ENCODE data around the gene PIGB. TPM values are rescaled to one million over a fixed set of nuclear protein-coding genes. Genes with fewer than 3 reads are reported as not detected.
A peak's percentile ranks its signal among the peaks of the same experiment; 100 is the strongest.

Gene PIGB
- total and polyA plus RNA-seq, 2 of the 13 experiments (the other 11 are each of a cell fraction or from before 2014, with no cell fraction given): 14.5 to 19.1 TPM

GRCh38 chr15:55319537-55320237 is 665 bp downstream of the PIGB start:
- intact Hi-C loops (cut with micrococcal nuclease; ENCODE audit: unreplicated experiment): loop anchor here (5.0 kb wide), 2 partner anchors 88 to 118 kb away; partner anchors contain the start of genes CCPG1 and PIERCE2
- H3K27ac ChIP-seq (ENCODE audit: extremely low read length, insufficient read depth, low read length): peak overlapping the region; percentile 93
- ATAC-seq (no peak), FAIRE-seq (no peak), DNase-seq (ENCODE audit: low spot score) (no peak)
- in situ Hi-C loops (cut with HindIII; ENCODE audit: extremely low pct_ligation_motif_present, low pct_unique_long_range_greater_than_20kb): no loop called here
- H2AFZ ChIP-seq (ENCODE audit: low read length): peak overlapping the region; percentile 72
- CTCF ChIA-PET (ENCODE audit: low intra/inter-chr PET ratio, low total read pairs): no interaction called here
- peak overlapping the region; percentile 66 to 91 (median 76) for H3K4me3 ChIP-seq (replicated peaks in 1 of 3; ENCODE audit: insufficient read depth in 1 of 3, low read depth in 2 of 3, low read length in 3 of 3)
- peaks cover 24% of the 10 kb centered on the region for H3K79me2 ChIP-seq (ENCODE audit: insufficient read depth, low read length)
- H4K20me1 ChIP-seq (ENCODE audit: insufficient read depth, low read length): no peaks in the 10 kb centered on the region
- TSS peak; percentile 82 for BruUV-seq (replicated peaks)
- H3K9me3 ChIP-seq (ENCODE audit: low read length): no peaks in the 10 kb centered on the region
- no peaks in the 10 kb centered on the region for H3K36me3 ChIP-seq (replicated peaks in 1 of 2; ENCODE audit: control insufficient read depth in 1 of 2, insufficient read depth in 2 of 2, low read length in 2 of 2)
- peak overlapping the region; percentile 65 for H3K4me2 ChIP-seq (ENCODE audit: low read depth, low read length)
- peaks cover 21% of the 10 kb centered on the region for H3K4me1 ChIP-seq (ENCODE audit: insufficient read depth, low read length)
- POLR2A ChIA-PET: interaction anchor here (0.9 to 2.3 kb wide), 6 partner anchors 14 to 122 kb away, joined by 3 to 30 read pairs (median 5); partner anchors contain the start of genes CCPG1, PIERCE2 and RSL24D1
- peak overlapping the region; percentile 91 for H3K9ac ChIP-seq (ENCODE audit: insufficient read depth, low read depth, low read length)
- H3K27me3 ChIP-seq (ENCODE audit: control insufficient read depth in 1 of 2, insufficient read depth in 2 of 2, low read length in 2 of 2): no peaks in the 10 kb centered on the region
- 33% methylated on average over 4 of the region's 4 CpGs for WGBS (ENCODE audit: low lambda C conversion rate)
- TF ChIP-seq ZNF331 (CRISPR knock-in tag; IDR thresholded peaks at IDR 0.05) (no peak), HIVEP1 (CRISPR knock-in tag; IDR thresholded peaks at IDR 0.05) (no peak), IRF2 (CRISPR knock-in tag; IDR thresholded peaks at IDR 0.05) (no peak), SNAPC2 (CRISPR knock-in tag; IDR thresholded peaks at IDR 0.05) (no peak), CHD4 (IDR thresholded peaks at IDR 0.05; ENCODE audit: borderline replicate concordance, low read length) (peak; percentile 98; the same call in 1 of the 2 replicates), ZNF850 (CRISPR knock-in tag; conservative IDR thresholded peaks at IDR 0.05) (no peak), ZBTB14 (CRISPR knock-in tag; IDR thresholded peaks at IDR 0.05) (no peak), REPIN1 (CRISPR knock-in tag; IDR thresholded peaks at IDR 0.05; ENCODE audit: borderline replicate concordance, low read depth) (no peak), ZMYM3 (CRISPR knock-in tag; IDR thresholded peaks at IDR 0.05) (peak; percentile 73), NONO (IDR thresholded peaks at IDR 0.05) (no peak), NONO (CRISPR knock-in tag; conservative IDR thresholded peaks at IDR 0.05) (no peak), RCOR2 (CRISPR knock-in tag; IDR thresholded peaks at IDR 0.05) (peak; percentile 83; the same call in 1 of the 2 replicates), SMAD1 (CRISPR knock-in tag; IDR thresholded peaks at IDR 0.05; ENCODE audit: borderline replicate concordance, low read depth) (no peak), EHMT2 (IDR thresholded peaks at IDR 0.05; ENCODE audit: borderline replicate concordance, low read depth, low read length) (0 out of 2 replicates have a peak, but pooled peaks have one; percentile 9), ZNF629 (CRISPR knock-in tag; conservative IDR thresholded peaks at IDR 0.05) (peak; percentile 98), KDM1A (CRISPR knock-in tag; IDR thresholded peaks at IDR 0.05) (peak; percentile 90; the same call in 1 of the 2 replicates), NFE2L1 (CRISPR knock-in tag; IDR thresholded peaks at IDR 0.05; ENCODE audit: borderline replicate concordance) (no peak), ADNP (CRISPR knock-in tag; IDR thresholded peaks at IDR 0.05) (peak; percentile 73; the same call in 1 of the 2 replicates), ZMYM2 (CRISPR knock-in tag; IDR thresholded peaks at IDR 0.05) (0 out of 2 replicates have a peak, but pooled peaks have one; percentile 12)
- TF ChIP-seq, protein P1, sequence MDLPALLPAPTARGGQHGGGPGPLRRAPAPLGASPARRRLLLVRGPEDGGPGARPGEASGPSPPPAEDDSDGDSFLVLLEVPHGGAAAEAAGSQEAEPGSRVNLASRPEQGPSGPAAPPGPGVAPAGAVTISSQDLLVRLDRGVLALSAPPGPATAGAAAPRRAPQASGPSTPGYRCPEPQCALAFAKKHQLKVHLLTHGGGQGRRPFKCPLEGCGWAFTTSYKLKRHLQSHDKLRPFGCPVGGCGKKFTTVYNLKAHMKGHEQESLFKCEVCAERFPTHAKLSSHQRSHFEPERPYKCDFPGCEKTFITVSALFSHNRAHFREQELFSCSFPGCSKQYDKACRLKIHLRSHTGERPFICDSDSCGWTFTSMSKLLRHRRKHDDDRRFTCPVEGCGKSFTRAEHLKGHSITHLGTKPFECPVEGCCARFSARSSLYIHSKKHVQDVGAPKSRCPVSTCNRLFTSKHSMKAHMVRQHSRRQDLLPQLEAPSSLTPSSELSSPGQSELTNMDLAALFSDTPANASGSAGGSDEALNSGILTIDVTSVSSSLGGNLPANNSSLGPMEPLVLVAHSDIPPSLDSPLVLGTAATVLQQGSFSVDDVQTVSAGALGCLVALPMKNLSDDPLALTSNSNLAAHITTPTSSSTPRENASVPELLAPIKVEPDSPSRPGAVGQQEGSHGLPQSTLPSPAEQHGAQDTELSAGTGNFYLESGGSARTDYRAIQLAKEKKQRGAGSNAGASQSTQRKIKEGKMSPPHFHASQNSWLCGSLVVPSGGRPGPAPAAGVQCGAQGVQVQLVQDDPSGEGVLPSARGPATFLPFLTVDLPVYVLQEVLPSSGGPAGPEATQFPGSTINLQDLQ (CRISPR knock-in tag; IDR thresholded peaks at IDR 0.05): no peak

Measured in HepG2 (cell line).